Psoas muscle (tissue), 8 donors: ENCODE measurements around the gene VEGFA. TPM values are rescaled to one million over a fixed set of nuclear protein-coding genes. Genes with fewer than 3 reads are reported as not detected.

Source experiments
- ATAC-seq, 4 donors: fragments of 200-7000 bp; cut with Tn5 transposase; one replicate each; pipeline ENCODE4 v1.9.1; 2020; ENCODE audit warnings: moderate library complexity in 3 of 4, mild to moderate bottlenecking in 2 of 4
- DNase-seq, 2 donors: peaks; one replicate each; pipeline ENCODE4 v3.0.0-alpha.2; 2020
- H3K27ac ChIP-seq: fragments of 200-600 bp; one replicate; pipeline ENCODE4 v1.8.0; 2022
- H3K27me3 ChIP-seq, 3 donors: fragments of 200-600 bp in 1 of 3; one replicate each; pipeline versions ENCODE4 v1.6.1 to v1.8.0; 2013 to 2022; ENCODE audit warnings: low read length in 2 of 3, mild to moderate bottlenecking in 2 of 3, moderate library complexity in 1 of 3; ENCODE audit not compliant: insufficient read depth in 3 of 3
- H3K36me3 ChIP-seq, 2 donors: fragments of 200-600 bp in 1 of 2; one replicate each; pipeline versions ENCODE4 v1.6.1 to v1.8.0; 2013 to 2022; ENCODE audit warnings: low read depth in 1 of 2, mild to moderate bottlenecking in 1 of 2, moderate library complexity in 1 of 2; ENCODE audit not compliant: insufficient read depth in 1 of 2
- H3K4me1 ChIP-seq: fragments of 200-600 bp; one replicate; pipeline ENCODE4 v1.8.0; 2022
- H3K4me3 ChIP-seq: fragments of 200-600 bp; one replicate; pipeline ENCODE4 v1.8.0; 2022; ENCODE audit warnings: mild to moderate bottlenecking
- H3K9me3 ChIP-seq: fragments of 200-600 bp; one replicate; pipeline ENCODE4 v1.8.0; 2022
- WGBS, 3 donors: extraction: QIAGEN DNeasy Blood & Tissue Kit; methylation state at CpG; one replicate each; pipeline versions ENCODE4 v1.1.6 to v1.1.7; 2013; 5-methylcytosine and 5-hydroxymethylcytosine counted together
- intact Hi-C, 2 donors: fragments of 100-400 bp; cut with DNase I; formaldehyde crosslinking; loops; one replicate each; pipeline versions ENCODE4 v1.11.0 to v1.14.2; 2022
- polyA plus RNA-seq, 3 donors: library from polyadenylated mRNA; stranded (reverse); fragments of 200-250 nt; gene quantifications; one replicate each; pipeline ENCODE4 v1.2.3, GENCODE V29; 2013
- total RNA-seq, 4 donors: library from RNA; stranded (reverse); fragmentation: NEBNext Ultra II Directional in 2 of 4; extraction: Animal tissue kit (Norgen Biotek cat#: 25700) in 2 of 4; gene quantifications; one replicate each; pipeline versions ENCODE4 v1.2.1 to v1.2.4, GENCODE V29; 2021 to 2023
- TF ChIP-seq, protein P1 (sequence below): fragments of 200-600 bp; IDR thresholded peaks from one replicate; pipeline ENCODE4 v1.8.0; 2022; ENCODE audit warnings: antibody characterized with exemption
- donor health status: healthy with polysubstance abuse.
- donor health status: DM: no; HTN: no; CAD: no; lungs with moderate emphysema.
- donor health status: Bipolar disorder and iron deficiency.
- donor health status: healthy.
- donor health status: DM: yes; HTN: yes; CAD: no.
- donor health status: DM: no; HTN: no; CAD: no.
- donor health status: DM: no; HTN: no; CAD: no.
- donor health status: DM: yes; HTN: yes; CAD: no.

VEGFA gene
- total and polyA plus RNA-seq, 7 donors = 78.1 to 345 (median 132) TPM

DNA sequence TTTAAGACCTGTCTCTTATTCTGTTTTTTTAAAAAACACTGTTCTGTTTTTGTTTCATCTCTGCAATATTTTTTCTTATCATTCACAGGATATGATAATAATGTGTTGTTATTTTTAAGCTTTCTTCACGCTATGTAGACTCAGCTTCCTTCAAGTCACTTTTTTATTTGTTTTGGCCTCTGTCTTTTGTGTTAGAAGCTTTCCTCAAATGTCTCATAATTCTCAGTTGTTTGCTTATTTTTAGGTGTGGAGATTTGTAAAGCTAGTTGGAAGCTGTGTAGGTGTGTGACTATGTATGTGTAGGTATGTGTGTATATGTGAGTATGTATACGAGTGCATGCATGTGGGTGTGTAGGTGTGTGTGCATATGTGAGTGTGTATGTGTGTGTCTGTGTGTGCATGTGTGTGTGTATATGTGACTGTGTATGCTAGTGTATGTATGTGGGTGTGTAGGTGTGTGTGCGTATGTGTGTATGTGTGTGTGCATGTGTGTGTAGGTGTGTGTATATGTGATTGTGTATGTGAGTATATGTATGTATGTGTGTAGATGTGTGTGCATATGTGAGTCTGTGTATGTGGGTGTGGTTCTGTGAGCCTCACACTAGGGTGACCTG, 16.3 kb upstream of the VEGFA start:
- intact Hi-C loops = no loop called here
- H3K27ac ChIP-seq = no peak overlapping the region
- no peaks in the 10 kb centered on the region for H3K4me1 ChIP-seq
- H3K4me3 ChIP-seq = no peak overlapping the region
- ATAC-seq = no peak
- no peaks in the 10 kb centered on the region for H3K36me3 ChIP-seq
- no peak for DNase-seq
- 94 to 98% (median 94%) methylated on average over 3 of the region's 3 CpGs for WGBS, 3 donors
- TF ChIP-seq, protein P1, sequence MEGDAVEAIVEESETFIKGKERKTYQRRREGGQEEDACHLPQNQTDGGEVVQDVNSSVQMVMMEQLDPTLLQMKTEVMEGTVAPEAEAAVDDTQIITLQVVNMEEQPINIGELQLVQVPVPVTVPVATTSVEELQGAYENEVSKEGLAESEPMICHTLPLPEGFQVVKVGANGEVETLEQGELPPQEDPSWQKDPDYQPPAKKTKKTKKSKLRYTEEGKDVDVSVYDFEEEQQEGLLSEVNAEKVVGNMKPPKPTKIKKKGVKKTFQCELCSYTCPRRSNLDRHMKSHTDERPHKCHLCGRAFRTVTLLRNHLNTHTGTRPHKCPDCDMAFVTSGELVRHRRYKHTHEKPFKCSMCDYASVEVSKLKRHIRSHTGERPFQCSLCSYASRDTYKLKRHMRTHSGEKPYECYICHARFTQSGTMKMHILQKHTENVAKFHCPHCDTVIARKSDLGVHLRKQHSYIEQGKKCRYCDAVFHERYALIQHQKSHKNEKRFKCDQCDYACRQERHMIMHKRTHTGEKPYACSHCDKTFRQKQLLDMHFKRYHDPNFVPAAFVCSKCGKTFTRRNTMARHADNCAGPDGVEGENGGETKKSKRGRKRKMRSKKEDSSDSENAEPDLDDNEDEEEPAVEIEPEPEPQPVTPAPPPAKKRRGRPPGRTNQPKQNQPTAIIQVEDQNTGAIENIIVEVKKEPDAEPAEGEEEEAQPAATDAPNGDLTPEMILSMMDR = no peak
- H3K9me3 ChIP-seq = no peaks in the 10 kb centered on the region
- H3K27me3 ChIP-seq = no peaks in the 10 kb centered on the region

DNA sequence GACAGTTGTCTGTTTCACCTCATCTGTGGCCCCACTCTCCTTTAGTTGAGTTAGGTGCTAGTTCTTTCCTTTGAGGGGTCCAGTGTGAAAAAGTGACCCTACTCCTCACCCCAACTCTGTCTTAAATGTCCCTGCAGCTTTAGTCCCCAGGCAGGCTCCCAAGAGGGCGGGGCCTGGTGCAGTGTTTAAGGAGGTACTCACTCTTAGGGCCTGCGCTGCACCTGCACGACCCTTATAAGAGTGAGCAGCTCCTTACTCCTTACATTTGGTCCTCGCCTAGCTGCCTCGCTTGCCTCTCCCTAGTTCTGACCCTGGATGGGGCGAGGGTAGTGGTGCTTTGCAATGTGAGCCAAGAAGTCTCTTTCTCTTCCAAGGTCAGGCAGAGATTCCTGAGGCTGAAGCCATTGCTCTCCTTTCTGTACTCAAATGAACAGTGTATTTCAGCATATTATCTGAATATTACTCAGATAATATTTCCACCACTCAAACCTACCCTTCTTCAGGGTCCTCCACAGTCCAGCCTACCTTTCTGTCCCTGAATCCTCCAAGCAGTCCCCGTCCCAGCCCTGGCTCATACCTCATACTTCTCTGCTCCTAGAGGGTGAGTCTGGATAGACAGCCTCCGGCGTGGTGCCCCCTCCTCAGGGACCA, 11.9 kb upstream of the VEGFA start:
- H3K9me3 ChIP-seq = no peaks in the 10 kb centered on the region
- DNase-seq (no peak), ATAC-seq (peak in 1 of 4 donors; percentile 21)
- H3K4me3 ChIP-seq = no peak overlapping the region
- intact Hi-C loops = loop anchor here (1.0 to 2.0 kb wide), 2 partner anchors 91 to 92 kb away; no protein-coding TSS in a partner anchor
- H3K36me3 ChIP-seq = no peaks in the 10 kb centered on the region
- TF ChIP-seq, protein P1 = no peak
- 66 to 72% (median 71%) methylated on average over 9 of the region's 9 CpGs for WGBS, 3 donors
- H3K27me3 ChIP-seq = no peaks in the 10 kb centered on the region
- H3K27ac ChIP-seq = no peak overlapping the region
- no peaks in the 10 kb centered on the region for H3K4me1 ChIP-seq

DNA sequence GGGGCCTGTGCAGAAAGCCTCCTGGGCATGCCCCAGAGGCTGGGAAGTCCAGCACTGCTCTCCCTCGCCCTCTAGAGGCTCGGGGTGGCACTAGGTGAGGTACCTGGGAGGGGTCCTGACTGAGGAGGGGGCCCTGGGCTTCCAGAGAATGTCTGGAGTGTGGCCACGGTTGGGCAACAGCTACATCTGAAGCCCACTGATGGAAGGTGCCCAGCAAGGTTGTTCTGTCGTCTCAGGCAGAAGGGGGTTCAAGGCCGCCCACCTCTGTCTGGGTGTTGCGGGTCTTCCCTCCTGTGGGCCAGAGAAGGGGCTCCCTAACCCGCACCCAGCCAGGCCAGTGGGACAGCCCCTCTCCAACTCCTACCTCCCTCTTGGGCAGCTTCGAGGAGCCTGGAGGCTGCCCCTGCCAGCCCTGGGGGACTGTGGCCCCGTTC, 11.4 kb upstream of the VEGFA start:
- DNase-seq = peak in 1 of 2 donors; percentile 66

DNA sequence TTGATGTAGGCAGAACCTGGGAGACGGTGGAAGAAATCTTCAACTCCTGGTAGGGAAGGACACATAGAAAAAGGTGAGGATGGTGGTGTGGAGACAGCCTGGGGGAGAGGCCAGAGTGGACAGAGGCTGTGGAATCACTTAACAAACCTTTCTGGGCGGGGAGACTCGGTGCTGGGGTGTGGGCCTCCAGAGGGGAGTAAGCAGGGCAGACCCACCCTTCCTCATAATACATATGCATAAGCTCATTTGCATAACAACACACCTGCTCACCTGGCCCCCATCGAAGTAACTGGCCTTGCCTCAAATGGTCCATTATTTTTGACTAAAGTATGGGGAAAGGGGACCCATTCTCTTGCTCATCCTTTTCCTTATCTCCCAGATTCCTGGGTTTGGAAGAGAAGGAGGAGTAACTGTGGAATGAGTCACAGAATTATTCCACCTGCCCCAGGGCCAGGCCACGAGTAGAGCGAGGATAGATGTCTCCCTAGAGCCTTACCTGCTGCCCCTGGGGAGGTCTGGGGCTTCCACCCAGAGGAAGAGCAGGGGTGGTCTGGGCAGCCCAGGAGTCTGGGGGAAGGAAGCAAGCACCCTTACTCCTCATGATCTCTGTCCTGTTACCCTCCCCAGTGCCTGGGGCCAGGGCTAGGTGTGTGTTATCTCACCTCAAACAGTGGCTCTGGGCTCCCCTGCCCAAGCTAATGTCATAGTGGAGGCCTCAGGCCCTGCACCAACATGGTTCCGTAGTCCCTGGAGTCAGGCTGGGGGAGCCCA, 10.7 kb upstream of the VEGFA start:
- ATAC-seq (no peak), DNase-seq (no peak)
- intact Hi-C loops = loop anchor here in 1 of 2 donors (2.0 kb wide), 1 partner anchor 93 kb away; no protein-coding TSS in a partner anchor
- TF ChIP-seq, protein P1 = no peak
- 66 to 83% (median 75%) methylated on average over 6 to 7 of the region's 7 CpGs for WGBS, 3 donors
- no peaks in the 10 kb centered on the region for H3K27me3 ChIP-seq
- H3K4me1 ChIP-seq = no peaks in the 10 kb centered on the region
- no peak overlapping the region for H3K27ac ChIP-seq
- no peaks in the 10 kb centered on the region for H3K9me3 ChIP-seq
- H3K4me3 ChIP-seq = no peak overlapping the region
- H3K36me3 ChIP-seq = no peaks in the 10 kb centered on the region

More for the DNA sequence above, 11.4 kb upstream of the VEGFA start:
- H3K36me3 ChIP-seq = no peaks in the 10 kb centered on the region
- no peaks in the 10 kb centered on the region for H3K9me3 ChIP-seq
- H3K27me3 ChIP-seq = no peaks in the 10 kb centered on the region
- intact Hi-C loops = loop anchor here (1.0 to 2.0 kb wide), 2 partner anchors 92 kb away; no protein-coding TSS in a partner anchor
- no peak overlapping the region for H3K4me3 ChIP-seq
- TF ChIP-seq, protein P1 = peak; percentile 78
- no peak overlapping the region for H3K27ac ChIP-seq
- 58 to 64% (median 60%) methylated on average over 9 of the region's 9 CpGs for WGBS, 3 donors
- peak; percentile 78 to 93 (median 86) for ATAC-seq
- no peaks in the 10 kb centered on the region for H3K4me1 ChIP-seq
